ENCODE results near the gene NKX2-4.
"Not testable (repeated sequence)": the region's sequence is repeated elsewhere in the genome, so short reads cannot be mapped to it uniquely, and the experiment has no call there.

GRCh38 chr20:21413996-21414395 lies 16.7 kb upstream of the NKX2-4 start:
- not testable (repeated sequence) for TF ChIP-seq CTCF (conservative IDR thresholded peaks at IDR 0.05); ZFX (IDR thresholded peaks at IDR 0.05)

Data from C4-2B (cell line).